Panc1 (cell line): Measurements from ENCODE around the gene KRAS. TPM values are rescaled to one million over a fixed set of nuclear protein-coding genes. Genes with fewer than 3 reads are reported as not detected.

Source experiments
- ATAC-seq: fragments of 200-7000 bp; cut with Tn5 transposase; 2 replicates; pipeline ENCODE4 v1.9.1; 2020; ENCODE audit warnings: mild to moderate bottlenecking, moderate library complexity
- BruUV-seq: library from RNA; stranded (reverse); fragments of 400-500 nt; replicated peaks from 2 replicates; lab custom pipeline; 2021; lab: Mats Ljungman, UMichigan
- CTCF ChIA-PET: fragments of 300-600 bp; sonication (Branson Sonifier 250); formaldehyde crosslinking; loops from one replicate; lab custom pipeline; 2022; ENCODE audit warnings: antibody characterized with exemption; lab: Charles Lee
- POLR2A ChIA-PET: fragments of 300-600 bp; sonication (Branson Sonifier 250); formaldehyde crosslinking; loops from one replicate; lab custom pipeline; 2022; ENCODE audit warnings: antibody characterized with exemption; lab: Charles Lee
- DNase-seq: peaks from one replicate; pipeline ENCODE4 v3.0.0-alpha.2; 2010; ENCODE audit warnings: low read depth, low spot score
- H3K27ac ChIP-seq: 2 replicates; pipeline ENCODE4 v1.5.1; 2011; ENCODE audit warnings: mild to moderate bottlenecking, low read length, inconsistent platforms
- H3K27me3 ChIP-seq: fragments of 200-500 bp; sonication (Bioruptor generic); 2 replicates; pipeline ENCODE4 v1.6.0; 2014; ENCODE audit warnings: low read length, inconsistent platforms; ENCODE audit not compliant: control insufficient read depth, insufficient read depth
- H3K36me3 ChIP-seq: fragments of 200-500 bp; sonication (Bioruptor generic); 2 replicates; pipeline ENCODE4 v1.5.1; 2014; ENCODE audit warnings: inconsistent platforms, mild to moderate bottlenecking, low read length, moderate library complexity; ENCODE audit not compliant: control insufficient read depth, insufficient read depth
- H3K4me1 ChIP-seq: 2 replicates; pipeline ENCODE4 v1.5.1; 2011; ENCODE audit warnings: inconsistent platforms, mild to moderate bottlenecking, low read length, moderate library complexity; ENCODE audit not compliant: control insufficient read depth, insufficient read depth
- H3K4me3 ChIP-seq, 2 experiments: 2 replicates each; pipeline ENCODE4 v1.5.1; 2011 to 2012; ENCODE audit warnings: low read depth in 2 of 2, low read length in 2 of 2, mild to moderate bottlenecking in 2 of 2, inconsistent platforms in 1 of 2, moderate library complexity in 1 of 2
- H3K9me3 ChIP-seq: fragments of 200-500 bp; sonication (Bioruptor generic); 2 replicates; pipeline ENCODE4 v1.5.1; 2014; ENCODE audit warnings: low read depth, mild to moderate bottlenecking, inconsistent platforms, low read length, moderate library complexity; ENCODE audit not compliant: control insufficient read depth, insufficient read depth
- POLR2AphosphoS5 ChIP-seq: IDR thresholded peaks from 2 replicates; pipeline ENCODE4 v1.6.1; 2012; ENCODE audit warnings: mild to moderate bottlenecking, low read depth, low read length, moderate library complexity
- REST ChIP-seq, 2 experiments: IDR thresholded peaks; 2 replicates each; pipeline ENCODE4 v1.6.1; 2011 to 2012; ENCODE audit warnings: low read depth in 2 of 2, control low read depth in 1 of 2, low read length in 1 of 2, mild to moderate bottlenecking in 1 of 2, moderate library complexity in 1 of 2; ENCODE audit not compliant: insufficient read depth in 1 of 2
- SIN3A ChIP-seq: IDR thresholded peaks from 2 replicates; pipeline ENCODE4 v1.6.1; 2012; ENCODE audit warnings: low read depth, mild to moderate bottlenecking, low read length, moderate library complexity, borderline replicate concordance; ENCODE audit not compliant: insufficient read depth
- TCF7L2 ChIP-seq: IDR thresholded peaks from 2 replicates; pipeline ENCODE4 v1.6.1; 2011; ENCODE audit warnings: mild to moderate bottlenecking, low read depth, low read length, inconsistent platforms
- in situ Hi-C: cut with HindIII; loops from 2 replicates; pipeline ENCODE4 v1.10.0; 2016; ENCODE audit warnings: low sequenced_read_pairs, low pct_unique_long_range_greater_than_20kb
- intact Hi-C: fragments of 100-400 bp; cut with micrococcal nuclease; formaldehyde crosslinking; loops from one replicate; pipeline ENCODE4 v1.10.0; 2022; ENCODE audit not compliant: unreplicated experiment
- total RNA-seq: library from RNA; stranded (reverse); gene quantifications from one replicate; pipeline ENCODE4 v1.2.1, GENCODE V29; 2021; ENCODE audit not compliant: unreplicated experiment
- TF ChIP-seq, protein P1 (sequence below): fragments of 450-650 bp; IDR thresholded peaks from 2 replicates; pipeline ENCODE4 v1.5.1; 2017; ENCODE audit warnings: mild to moderate bottlenecking

Gene KRAS
- total RNA-seq, 1 experiment from 2014 or later, result 33.1 TPM

GRCh38 chr12:25236190-25236589 is 14.5 kb downstream of the KRAS start:
- no peaks in the 10 kb centered on the region for H3K9me3 ChIP-seq
- POLR2A ChIA-PET, result no interaction called here
- H3K36me3 ChIP-seq, result peaks cover 3% of the 10 kb centered on the region; the same call in 1 of the 2 replicates
- BruUV-seq, result no TSS peak
- CTCF ChIA-PET, result interaction anchor here (2.5 kb wide), 1 partner anchor 151 kb away, joined by 8 read pairs; no protein-coding TSS in a partner anchor
- TF ChIP-seq POLR2AphosphoS5 (no peak), SIN3A (no peak), TCF7L2 (no peak), REST (IDR thresholded peaks at IDR 0.05; ENCODE audit: insufficient read depth in 1 of 2, low read depth in 2 of 2, low read length in 1 of 2) (no peak)
- TF ChIP-seq, protein P1, sequence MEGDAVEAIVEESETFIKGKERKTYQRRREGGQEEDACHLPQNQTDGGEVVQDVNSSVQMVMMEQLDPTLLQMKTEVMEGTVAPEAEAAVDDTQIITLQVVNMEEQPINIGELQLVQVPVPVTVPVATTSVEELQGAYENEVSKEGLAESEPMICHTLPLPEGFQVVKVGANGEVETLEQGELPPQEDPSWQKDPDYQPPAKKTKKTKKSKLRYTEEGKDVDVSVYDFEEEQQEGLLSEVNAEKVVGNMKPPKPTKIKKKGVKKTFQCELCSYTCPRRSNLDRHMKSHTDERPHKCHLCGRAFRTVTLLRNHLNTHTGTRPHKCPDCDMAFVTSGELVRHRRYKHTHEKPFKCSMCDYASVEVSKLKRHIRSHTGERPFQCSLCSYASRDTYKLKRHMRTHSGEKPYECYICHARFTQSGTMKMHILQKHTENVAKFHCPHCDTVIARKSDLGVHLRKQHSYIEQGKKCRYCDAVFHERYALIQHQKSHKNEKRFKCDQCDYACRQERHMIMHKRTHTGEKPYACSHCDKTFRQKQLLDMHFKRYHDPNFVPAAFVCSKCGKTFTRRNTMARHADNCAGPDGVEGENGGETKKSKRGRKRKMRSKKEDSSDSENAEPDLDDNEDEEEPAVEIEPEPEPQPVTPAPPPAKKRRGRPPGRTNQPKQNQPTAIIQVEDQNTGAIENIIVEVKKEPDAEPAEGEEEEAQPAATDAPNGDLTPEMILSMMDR, result no peak
- ATAC-seq (no peak), DNase-seq (no peak)
- no peaks in the 10 kb centered on the region for H3K27me3 ChIP-seq
- no peaks in the 10 kb centered on the region for H3K4me1 ChIP-seq
- no peak overlapping the region for H3K4me3 ChIP-seq
- H3K27ac ChIP-seq, result no peak overlapping the region
- intact Hi-C loops, result no loop called here
- in situ Hi-C loops, result no loop called here

DNA sequence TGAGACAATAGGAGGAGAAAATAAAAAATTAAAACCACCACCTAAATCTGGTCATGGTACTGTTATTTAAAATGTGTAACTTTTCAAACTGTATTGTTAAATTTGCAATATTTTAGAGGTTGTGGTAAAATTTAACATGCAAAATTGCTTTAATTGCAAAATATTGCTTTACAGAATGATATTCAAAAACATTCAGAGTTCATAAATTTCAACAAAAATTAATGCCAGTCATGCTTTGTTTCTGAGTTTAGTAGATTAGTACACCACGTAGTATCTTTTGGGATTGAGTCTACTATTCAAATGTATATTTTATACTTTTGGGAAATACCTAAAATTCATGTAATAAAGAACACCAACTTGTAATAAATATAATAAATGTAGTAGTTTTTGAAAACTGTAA is 37.4 kb downstream of the KRAS start:
- no TSS peak for BruUV-seq
- in situ Hi-C loops (no loop called here), intact Hi-C loops (no loop called here)
- ATAC-seq, result no peak
- ChIA-PET POLR2A (interaction anchor here (0.6 kb wide), 1 partner anchor 174 kb away, joined by 5 read pairs; no protein-coding TSS in a partner anchor), CTCF (interaction anchor here (0.8 kb wide), 1 partner anchor 18 kb away, joined by 5 read pairs; the partner anchor contains the start of genes DNAI7 and ETFRF1)
- DNase-seq, result no peak
- Histone ChIP-seq H3K4me1 (no peaks in the 10 kb centered on the region), H3K27ac (no peak overlapping the region), H3K4me3 (no peak overlapping the region), H3K9me3 (no peaks in the 10 kb centered on the region), H3K27me3 (no peaks in the 10 kb centered on the region), H3K36me3 (peaks cover 11% of the 10 kb centered on the region)
- no peak for TF ChIP-seq TCF7L2
- TF ChIP-seq, protein P1, result no peak
- TF ChIP-seq POLR2AphosphoS5, result no peak
- no peak for TF ChIP-seq REST (IDR thresholded peaks at IDR 0.05; ENCODE audit: insufficient read depth in 1 of 2, low read depth in 2 of 2, low read length in 1 of 2)
- TF ChIP-seq SIN3A, result no peak
